HG02759 (cell line): Measurements from ENCODE around the gene ZNF722.
"Not testable (repeated sequence)": the region's sequence is repeated elsewhere in the genome, so short reads cannot be mapped to it uniquely, and the experiment has no call there.

Source experiments
- ATAC-seq: cut with Tn5 transposase; IDR thresholded peaks from one replicate; pipeline ENCODE4 v1.9.1; 2021; ENCODE audit warnings: mild to moderate bottlenecking, moderate library complexity; ENCODE audit not compliant: unreplicated experiment

The ZNF722 gene

GRCh38 chr7:63998549-63998948 lies at the start of gene ZNF722:
ZNF722 (plus strand) TSS chr7:63998849; CDS start chr7:63998962, 113 bp downstream.
- ATAC-seq, result no peak

- ATAC-seq, result no peak
Measured at GRCh38 chr7:63953181-63953580, 45.5 kb upstream of the ZNF722 start.

- no peak for ATAC-seq
Measured at GRCh38 chr7:63968629-63969028, 30.0 kb upstream of the ZNF722 start.

- not testable (repeated sequence) for ATAC-seq
Measured at GRCh38 chr7:64015496-64015895, 16.8 kb downstream of the ZNF722 start.

- no peak for ATAC-seq
Measured at GRCh38 chr7:64035388-64035787, 36.7 kb downstream of the ZNF722 start.

- no peak for ATAC-seq
Measured at GRCh38 chr7:64037095-64037494, 38.4 kb downstream of the ZNF722 start.

- no peak for ATAC-seq
Measured at GRCh38 chr7:64045301-64046040, 46.8 kb downstream of the ZNF722 start, which contains the start of gene ZNF727. ZNF727 (plus strand) TSS chr7:64045434; CDS start chr7:64045622, 188 bp downstream.

- no peak for ATAC-seq
Measured at GRCh38 chr7:64046041-64046389, 47.4 kb downstream of the ZNF722 start.
